Stimulated activated CD4-positive, alpha-beta T cell treated with anti-CD3 and anti-CD28 coated beads, Interleukin-12 subunit alpha, Interleukin-12 subunit beta, amount 100 ng/mL, for 48 hours (primary cell): ENCODE measurements around the gene PCSK5.

Experiments
- DNase-seq, 3 donors: peaks; one replicate each; pipeline ENCODE4 v3.0.0-alpha.2; 2020; ENCODE audit warnings: low read depth in 2 of 3, low spot score in 1 of 3

PCSK5 gene

GRCh38 chr9:76177931-76178330, 287.5 kb downstream of the PCSK5 start:
- no peak for DNase-seq

DNA sequence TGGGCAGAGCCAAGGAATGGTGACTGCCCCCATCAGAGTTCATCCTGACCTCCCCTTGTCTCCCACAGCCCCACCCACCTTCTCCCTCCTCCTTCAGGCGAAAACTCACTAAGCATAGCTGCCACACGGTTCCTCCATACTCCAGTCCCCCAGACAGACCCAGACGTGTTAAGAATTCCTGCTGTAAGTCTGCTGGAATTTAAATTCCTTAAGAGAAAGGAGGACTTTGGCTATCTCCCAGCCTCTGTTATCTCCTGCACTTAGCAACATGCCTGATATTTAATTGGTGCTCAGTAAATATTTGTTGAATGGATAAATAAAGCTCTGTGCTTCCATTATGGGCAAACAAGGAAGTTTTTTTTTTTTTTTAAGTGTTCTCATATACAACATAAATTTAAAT, 290.1 kb downstream of the PCSK5 start:
- DNase-seq, result no peak

DNA sequence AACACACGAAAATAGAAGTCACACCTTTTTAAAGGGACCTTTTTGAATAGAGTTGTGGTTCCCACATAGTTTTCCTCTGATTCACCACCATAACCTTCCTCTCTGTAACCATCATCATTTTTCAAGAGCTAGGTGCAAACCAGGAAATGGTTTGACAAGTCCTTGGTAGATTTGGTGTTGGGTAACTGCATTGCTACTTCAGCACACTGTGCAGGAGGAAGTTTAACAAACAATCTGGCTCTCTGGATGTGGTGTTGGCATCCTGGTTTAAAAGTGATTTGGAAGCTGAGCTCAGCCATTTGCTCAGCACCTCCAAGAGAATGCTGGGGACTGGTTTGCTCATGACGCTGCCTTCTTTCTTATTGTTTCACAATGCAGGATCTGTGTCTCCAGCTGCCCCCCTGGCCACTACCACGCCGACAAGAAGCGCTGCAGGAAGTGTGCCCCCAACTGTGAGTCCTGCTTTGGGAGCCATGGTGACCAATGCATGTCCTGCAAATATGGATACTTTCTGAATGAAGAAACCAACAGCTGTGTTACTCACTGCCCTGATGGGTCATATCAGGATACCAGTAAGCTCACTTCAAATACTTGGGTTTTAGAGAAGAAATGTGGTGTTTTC, 290.7 kb downstream of the PCSK5 start:
- DNase-seq, result no peak

- no peak for DNase-seq
Observed at GRCh38 chr9:76181781-76182180, 291.3 kb downstream of the PCSK5 start.

DNA sequence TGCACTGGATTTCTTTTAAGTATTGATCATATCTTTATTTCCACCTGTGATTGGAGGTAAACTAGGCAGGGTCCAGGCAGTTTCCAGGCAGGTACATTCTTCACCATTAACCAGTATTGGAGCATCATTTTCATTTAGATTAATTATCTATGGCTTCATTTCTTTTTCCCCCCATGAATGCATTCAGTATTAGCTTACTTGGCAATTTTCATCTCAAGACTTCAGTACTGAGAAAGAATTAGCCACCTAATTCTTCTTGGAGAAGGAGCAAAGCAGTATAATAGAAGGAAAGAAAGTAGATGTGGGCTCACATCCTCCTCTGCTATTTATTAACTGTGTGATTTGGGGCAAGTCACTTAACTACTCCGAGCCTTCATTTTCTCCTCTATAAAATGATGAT, 295.0 kb downstream of the PCSK5 start:
- DNase-seq, result no peak

- DNase-seq, result no peak
Observed at GRCh38 chr9:76188286-76188685, 297.8 kb downstream of the PCSK5 start.

DNA sequence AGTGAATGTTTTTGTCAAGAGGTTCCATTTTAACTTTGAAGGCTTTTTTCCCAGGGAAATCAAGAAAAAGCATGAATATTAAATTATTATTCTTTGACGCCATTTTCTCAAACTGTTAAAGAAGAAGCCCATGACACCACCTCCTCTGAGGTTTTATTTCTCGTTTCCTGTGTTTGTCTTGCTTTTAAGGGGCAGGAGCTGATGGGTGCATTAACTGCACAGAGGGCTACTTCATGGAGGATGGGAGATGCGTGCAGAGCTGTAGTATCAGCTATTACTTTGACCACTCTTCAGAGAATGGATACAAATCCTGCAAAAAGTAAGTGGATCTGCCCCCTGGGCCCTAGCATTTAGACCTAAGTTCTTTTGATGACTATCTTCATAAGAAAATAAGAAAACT, 298.4 kb downstream of the PCSK5 start:
- DNase-seq, result no peak

DNA sequence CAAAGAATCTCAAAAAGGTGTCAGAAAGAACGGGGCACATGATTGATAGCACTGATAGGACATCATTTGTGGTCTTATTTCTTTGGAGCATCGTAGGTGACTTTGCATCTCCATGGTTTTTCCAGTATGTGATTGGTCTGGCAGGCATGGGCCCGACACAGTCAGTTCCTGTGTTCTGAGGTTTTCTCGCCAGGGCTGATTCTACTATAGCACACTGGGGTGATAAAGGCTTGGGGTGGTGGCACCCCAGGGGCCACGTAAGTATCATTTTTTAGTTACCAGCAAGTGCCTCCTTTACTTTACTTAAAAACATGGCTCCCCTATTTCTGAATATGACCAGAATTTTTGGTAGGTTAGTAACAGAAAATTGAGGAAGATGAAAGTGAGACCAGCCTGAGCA, 301.0 kb downstream of the PCSK5 start:
- DNase-seq, result no peak

DNA sequence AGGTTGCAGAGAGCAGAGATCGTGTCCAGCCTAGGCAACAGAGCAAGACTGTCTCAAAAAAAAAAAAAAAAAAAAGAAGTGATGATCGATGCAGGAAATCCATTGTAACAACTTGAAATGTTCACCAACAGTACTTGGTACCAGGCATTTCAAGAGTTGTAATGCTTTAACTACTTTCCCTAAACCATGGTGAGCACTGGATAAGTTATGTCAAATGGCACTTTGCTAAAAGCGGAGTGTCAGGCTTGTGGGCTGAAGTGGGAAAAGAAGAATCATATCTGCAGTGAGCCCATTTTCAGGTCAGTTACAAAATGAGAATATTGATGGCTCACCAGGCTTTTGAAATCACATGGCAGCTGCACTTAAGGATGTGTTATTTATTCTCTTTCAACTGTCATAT, 301.5 kb downstream of the PCSK5 start:
- no peak for DNase-seq

- DNase-seq, result no peak
Observed at GRCh38 chr9:76194896-76195295, 304.4 kb downstream of the PCSK5 start.

DNA sequence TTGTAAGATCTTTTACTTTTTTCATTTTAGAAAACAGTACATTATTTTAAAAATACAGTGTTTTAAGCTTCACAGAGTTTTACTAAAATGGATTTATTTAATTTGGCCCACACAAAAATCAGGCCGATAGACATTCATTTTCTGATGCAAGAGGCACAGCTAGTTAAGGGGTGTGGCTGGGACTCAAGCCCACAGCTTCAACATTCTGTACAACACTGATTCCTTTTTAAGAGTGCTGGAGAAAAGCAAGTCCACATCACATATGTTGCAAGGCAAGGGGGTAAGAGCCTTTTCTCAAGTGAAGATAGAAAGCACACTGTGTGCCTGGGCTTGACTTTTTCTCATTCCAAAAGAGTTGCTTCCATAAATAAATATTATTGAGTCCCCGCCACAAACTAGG, 307.9 kb downstream of the PCSK5 start:
- DNase-seq, result no peak

DNA sequence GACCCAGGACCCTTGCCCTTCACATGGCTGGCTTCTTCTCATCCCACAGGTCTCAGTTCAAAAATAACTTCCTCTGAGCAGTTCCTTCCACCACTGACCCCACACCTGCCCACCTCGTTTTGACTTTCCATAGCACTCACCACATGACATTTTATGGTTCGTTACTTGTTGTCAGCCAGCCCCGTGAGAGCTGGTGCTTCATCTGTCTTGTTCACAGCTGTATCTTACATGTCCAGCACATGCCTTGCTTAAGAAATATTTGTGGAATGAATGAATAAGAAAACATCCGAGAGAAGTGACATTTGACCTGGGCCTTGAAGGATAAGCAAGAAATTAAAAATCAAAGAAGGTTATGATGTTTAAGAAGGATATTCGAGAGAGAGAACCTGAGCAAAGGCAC, 309.8 kb downstream of the PCSK5 start:
- DNase-seq, result no peak

DNA sequence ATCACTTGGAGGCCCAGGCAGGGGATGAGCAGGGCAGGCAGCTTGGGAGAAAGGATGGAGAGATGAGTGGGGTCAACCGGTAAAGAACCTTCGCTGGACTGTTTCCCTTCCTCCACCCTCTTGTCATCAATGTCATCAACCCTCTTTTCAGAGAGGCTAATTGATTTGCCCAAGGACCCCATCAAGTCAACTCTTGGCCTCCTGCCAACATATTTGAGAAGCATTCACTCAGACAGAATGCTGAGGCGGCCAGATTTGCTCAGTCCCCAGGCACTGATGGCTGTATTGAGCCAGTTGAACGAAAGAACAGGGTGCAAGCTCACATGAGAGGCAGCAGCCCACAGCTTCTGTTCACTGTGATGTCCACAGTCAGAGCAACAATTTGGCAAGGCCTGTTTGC, 310.3 kb downstream of the PCSK5 start:
- DNase-seq, result no peak

DNA sequence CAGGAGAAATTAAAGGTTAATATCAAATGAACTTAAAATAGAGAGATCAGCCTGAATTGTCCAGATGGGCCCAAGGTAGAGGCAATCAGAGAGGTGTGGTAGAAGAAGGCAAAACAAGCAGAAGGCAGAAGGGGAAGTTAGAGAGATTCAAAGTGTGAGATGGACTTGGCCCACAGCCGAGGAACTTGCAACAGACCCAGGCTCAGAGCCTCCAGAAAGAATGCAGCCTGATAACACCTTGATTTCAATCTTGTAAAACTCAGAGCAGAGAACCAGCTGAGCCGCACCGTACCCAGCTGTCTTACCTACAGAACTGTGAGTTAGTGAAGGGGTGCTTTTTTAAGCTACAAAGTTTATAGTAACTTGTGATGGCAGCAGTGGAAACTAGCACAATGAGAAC, 312.9 kb downstream of the PCSK5 start:
- no peak for DNase-seq

- no peak for DNase-seq
Observed at GRCh38 chr9:76206821-76207220, 316.3 kb downstream of the PCSK5 start.

DNA sequence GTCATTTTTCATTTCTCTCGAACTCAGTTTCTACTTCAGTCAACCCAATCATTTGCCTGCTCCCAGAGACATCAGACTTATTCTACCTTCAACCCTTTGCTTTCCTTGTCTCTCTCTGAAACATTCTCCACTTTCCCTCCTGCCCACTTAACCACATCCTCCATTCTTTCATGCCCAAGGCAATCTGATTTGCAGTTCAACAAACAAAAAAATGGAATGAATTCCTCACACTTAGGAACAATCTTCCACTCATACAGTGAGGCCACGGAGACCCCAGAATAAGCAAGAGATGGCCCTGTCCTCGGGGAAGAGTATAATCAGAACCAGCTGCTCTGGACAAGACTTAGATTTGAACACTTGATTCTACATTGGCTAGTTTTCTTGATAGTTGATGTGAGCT, 323.3 kb downstream of the PCSK5 start:
- no peak for DNase-seq

DNA sequence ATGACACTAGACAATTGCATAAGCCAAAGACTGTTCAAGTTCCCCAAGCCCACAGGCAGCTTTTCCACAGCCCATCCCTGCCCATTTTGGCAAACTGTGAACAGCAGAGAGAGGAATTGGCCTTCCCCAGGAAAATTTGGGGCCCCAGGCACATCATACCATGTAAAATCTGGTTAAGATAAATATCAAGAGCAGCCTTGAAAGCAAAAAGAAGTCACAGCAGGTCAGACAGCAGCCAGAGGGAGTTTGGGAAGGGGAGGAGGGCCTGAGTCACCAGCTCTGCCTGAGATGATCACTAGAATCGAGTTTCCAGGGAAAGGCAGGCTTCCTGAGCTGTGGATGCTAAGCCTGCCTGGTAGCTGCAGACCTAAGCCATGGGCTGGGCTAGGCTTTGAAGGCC, 324.6 kb downstream of the PCSK5 start:
- no peak for DNase-seq

DNA sequence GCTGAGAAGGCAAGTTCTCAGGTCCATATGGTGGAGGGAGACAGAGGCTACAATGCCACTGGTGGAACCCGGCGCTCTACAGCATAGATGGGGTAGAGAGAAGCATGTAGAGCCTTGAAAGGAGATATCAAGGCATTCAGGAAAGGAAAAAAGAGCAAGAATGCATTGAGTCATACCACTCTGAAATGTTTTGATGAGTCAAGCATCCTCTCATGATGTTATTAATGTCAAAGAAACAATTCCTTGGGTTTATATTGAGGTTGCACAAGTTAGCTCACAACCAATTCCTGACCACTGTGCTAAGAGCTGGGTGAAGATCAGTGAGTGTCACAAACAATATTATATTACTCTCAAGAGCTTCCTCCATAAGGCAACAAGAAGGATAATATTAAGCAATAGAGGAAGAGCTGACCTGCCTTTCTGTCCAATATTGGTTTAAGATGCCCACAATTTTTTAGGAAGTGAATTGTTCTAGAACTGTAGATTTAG, 325.7 kb downstream of the PCSK5 start:
- DNase-seq, result no peak

GRCh38 chr9:76218117-76218885, 327.8 kb downstream of the PCSK5 start:
- DNase-seq, result no peak

DNA sequence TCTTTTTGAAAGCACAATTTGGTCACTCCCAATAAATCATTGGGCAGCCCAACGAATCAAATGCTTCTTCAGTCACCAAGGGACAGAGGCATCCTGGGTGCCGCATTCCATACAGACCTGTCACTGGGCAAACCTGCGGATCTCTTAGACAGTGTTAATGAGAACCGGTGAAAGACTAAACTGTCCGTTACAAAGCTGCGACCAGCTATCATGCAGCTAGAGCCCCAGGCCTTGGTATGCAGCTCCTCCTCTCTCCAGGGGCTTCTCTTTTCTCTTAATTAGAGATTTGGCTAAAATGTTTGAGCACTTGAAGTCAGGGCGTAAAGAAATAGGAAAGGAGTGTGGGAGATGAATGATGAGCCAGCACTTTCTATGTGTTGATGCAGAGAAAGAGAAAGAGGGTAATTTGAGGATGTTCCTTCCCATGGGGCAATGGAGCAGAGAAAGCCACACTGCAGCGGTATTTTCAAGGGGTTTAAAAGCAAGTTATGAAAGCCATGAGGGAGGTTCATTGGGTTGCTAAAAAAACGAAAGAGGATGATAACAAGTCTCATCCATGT, 328.5 kb downstream of the PCSK5 start:
- DNase-seq, result no peak

DNA sequence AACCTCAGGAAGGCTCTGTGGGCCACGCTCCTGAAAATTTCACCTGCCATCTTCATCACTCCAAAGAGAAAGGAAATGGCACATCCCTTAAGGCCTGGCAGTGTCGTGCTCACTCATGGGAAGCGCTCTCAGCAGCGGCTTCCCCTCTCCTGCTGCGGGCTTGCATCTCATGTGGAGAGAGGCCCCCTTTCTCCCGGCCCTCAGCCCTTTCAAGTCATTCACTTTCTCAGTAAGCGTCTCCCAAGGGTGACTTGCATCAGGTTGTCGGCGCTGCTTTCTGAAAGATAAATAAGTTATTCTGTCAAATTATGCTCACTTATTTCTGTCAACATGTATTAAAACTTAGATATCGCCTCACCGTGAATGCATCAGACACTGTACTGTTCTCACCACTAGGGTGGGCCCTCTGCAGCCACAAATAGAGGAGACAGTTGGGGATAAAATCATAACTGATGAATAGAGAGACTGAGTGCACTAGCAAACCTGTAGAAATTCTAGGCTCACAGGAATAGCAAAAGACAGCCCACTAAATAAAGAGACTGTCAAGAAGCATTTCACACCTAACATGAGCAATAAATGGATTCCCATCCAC, 329.2 kb downstream of the PCSK5 start:
- DNase-seq, result no peak

GRCh38 chr9:76221423-76221822, 330.9 kb downstream of the PCSK5 start:
- DNase-seq, result no peak
